ENCODE data around the gene DIRAS2.

Gene DIRAS2

GRCh38 chr9:90562229-90562628 is 80.4 kb downstream of the DIRAS2 start:
- no peak for TF ChIP-seq CTCF (IDR thresholded peaks at IDR 0.05; ENCODE audit: insufficient read depth, low read depth, low read length, missing control alignments)
- no peak overlapping the region for H3K4me3 ChIP-seq (ENCODE audit: low read depth, low read length)
- no peak for DNase-seq (ENCODE audit: low read depth)
